HepG2 (cell line): Measurements from ENCODE around the gene OR1J2. TPM values are rescaled to one million over a fixed set of nuclear protein-coding genes. Genes with fewer than 3 reads are reported as not detected.
A peak's percentile ranks its signal among the peaks of the same experiment; 100 is the strongest.

ENCODE experiments used
- ATF7-NPFF ChIP-seq: sonication (generic); formaldehyde crosslinking; IDR thresholded peaks from 2 replicates; pipeline ENCODE4 v1.8.1; 2023; ENCODE audit warnings: mild to moderate bottlenecking, low read depth, missing genetic modification reagents, moderate library complexity
- ATRX ChIP-seq: sonication (generic); formaldehyde crosslinking; IDR thresholded peaks from 2 replicates; pipeline ENCODE4 v1.4.0; 2020; ENCODE audit warnings: missing genetic modification reagents, borderline replicate concordance
- BRD4 ChIP-seq: sonication (generic); formaldehyde crosslinking; IDR thresholded peaks from 2 replicates; pipeline ENCODE4 v1.4.0; 2020; ENCODE audit warnings: missing genetic modification reagents
- HES4 ChIP-seq: sonication (generic); formaldehyde crosslinking; IDR thresholded peaks from 2 replicates; pipeline ENCODE4 v1.9.0; 2021; ENCODE audit warnings: mild to moderate bottlenecking, missing genetic modification reagents, borderline replicate concordance
- ISL2 ChIP-seq: sonication (generic); formaldehyde crosslinking; IDR thresholded peaks from 2 replicates; pipeline ENCODE4 v1.5.0; 2020; ENCODE audit warnings: missing genetic modification reagents
- KLF11 ChIP-seq: IDR thresholded peaks from 2 replicates; pipeline ENCODE4 v1.6.1; 2016; ENCODE audit warnings: missing compliant biosample characterization
- POLR2A ChIP-seq, 2 experiments: IDR thresholded peaks; 2 replicates each; pipeline ENCODE4 v1.6.1; 2011; ENCODE audit warnings: low read depth in 2 of 2, low read length in 2 of 2, mild to moderate bottlenecking in 1 of 2, moderate library complexity in 1 of 2; ENCODE audit not compliant: insufficient read depth in 1 of 2
- SALL1 ChIP-seq: sonication (generic); formaldehyde crosslinking; IDR thresholded peaks from 2 replicates; pipeline ENCODE4 v1.8.0; 2022; ENCODE audit warnings: mild to moderate bottlenecking, missing genetic modification reagents
- XRCC5 ChIP-seq: fragments of 200-400 bp; formaldehyde crosslinking; optimal IDR thresholded peaks from 2 replicates; pipeline ENCODE3; 2017; ENCODE audit warnings: mild to moderate bottlenecking, low read length
- ZNF841 ChIP-seq: sonication (generic); formaldehyde crosslinking; IDR thresholded peaks from 2 replicates; pipeline ENCODE4 v1.8.1; 2023; ENCODE audit warnings: missing genetic modification reagents, borderline replicate concordance
- polyA plus RNA-seq, 8 experiments: library from polyadenylated mRNA; depleted of rRNA in 3 of 8; stranded (reverse) in 7 of 8; unstranded in 1 of 8; fragments of >200 nt; fragmentation: Illumina TruSeq in 4 of 8; extraction: Trizol in 4 of 8; gene quantifications; 2 replicates each; pipeline versions ENCODE4 v1.2.1 to v1.2.3, GENCODE V29; 2011 to 2016; ENCODE audit warnings: low read depth in 4 of 8, missing spikeins in 1 of 8, mixed read lengths in 1 of 8; ENCODE audit not compliant: insufficient read depth in 1 of 8
- total RNA-seq, 5 experiments: library from RNA; depleted of rRNA; stranded (reverse); fragments of >200 nt; fragmentation: Illumina TruSeq; extraction: Trizol; gene quantifications; 2 replicates each; pipeline ENCODE4 v1.2.3, GENCODE V29; 2016; ENCODE audit warnings: low read depth in 1 of 5
- TF ChIP-seq, protein P1 (sequence below): sonication (generic); formaldehyde crosslinking; IDR thresholded peaks from 2 replicates; pipeline ENCODE4 v1.4.0; 2020; ENCODE audit warnings: missing genetic modification reagents
- TF ChIP-seq, protein P2 (sequence below): sonication (generic); formaldehyde crosslinking; IDR thresholded peaks from 2 replicates; pipeline ENCODE4 v1.9.0; 2022; ENCODE audit warnings: missing genetic modification reagents, mild to moderate bottlenecking, borderline replicate concordance
- TF ChIP-seq, protein P3 (sequence below): IDR thresholded peaks from 2 replicates; pipeline ENCODE4 v1.6.1; 2018; ENCODE audit warnings: missing genetic modification reagents, mild to moderate bottlenecking, missing compliant biosample characterization
- TF ChIP-seq, protein P4 (sequence below): sonication (generic); formaldehyde crosslinking; IDR thresholded peaks from 2 replicates; pipeline ENCODE4 v1.4.0; 2020; ENCODE audit warnings: missing genetic modification reagents
- TF ChIP-seq, protein P5 (sequence below): sonication (generic); formaldehyde crosslinking; IDR thresholded peaks from 2 replicates; pipeline ENCODE4 v1.4.0; 2020; ENCODE audit warnings: missing genetic modification reagents, mild to moderate bottlenecking, borderline replicate concordance

Gene OR1J2
- total and polyA plus RNA-seq, 2 of the 13 experiments (the other 11 are each of a cell fraction or from before 2014, with no cell fraction given): not detected

DNA sequence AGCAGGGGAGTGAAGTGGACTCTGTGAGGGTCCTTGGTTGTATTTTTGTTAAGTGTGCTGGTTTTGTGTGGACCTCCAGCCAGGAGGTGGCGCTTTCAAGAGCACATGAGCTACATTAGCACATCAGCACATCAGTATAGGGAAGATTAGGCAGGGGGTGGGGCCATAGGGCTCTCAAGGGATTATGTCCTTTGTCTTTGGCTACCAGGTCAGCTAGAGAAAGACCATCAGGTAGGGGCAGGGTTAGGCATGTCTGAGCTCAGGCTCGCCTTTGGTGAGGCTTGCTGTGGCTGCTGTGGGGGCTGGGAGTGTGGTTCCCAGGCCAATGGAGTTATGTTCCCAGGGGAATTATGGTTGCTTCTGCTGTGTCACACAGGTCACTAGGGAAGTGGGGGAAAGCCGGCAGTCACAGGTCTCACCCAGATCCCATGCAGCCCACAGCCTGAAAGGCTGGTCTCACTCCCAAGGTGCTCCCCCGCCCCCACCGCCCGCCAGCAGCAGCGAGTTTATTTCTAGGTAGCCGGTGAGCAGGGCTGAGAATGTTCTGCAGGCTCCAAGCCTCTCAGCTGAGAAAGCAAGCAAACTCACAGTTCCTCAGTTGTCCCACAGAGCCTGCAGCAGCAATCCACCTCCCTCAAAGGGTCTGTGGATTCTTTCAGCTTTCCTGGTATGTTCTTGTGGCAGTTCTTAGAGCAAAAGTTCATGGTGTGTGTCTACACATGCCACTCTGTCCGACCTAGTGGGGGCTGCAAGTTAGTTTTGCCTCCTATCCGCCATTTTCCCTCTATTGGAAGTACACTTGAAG, 46.6 kb upstream of the OR1J2 start (continued):
- TF ChIP-seq, protein P1, sequence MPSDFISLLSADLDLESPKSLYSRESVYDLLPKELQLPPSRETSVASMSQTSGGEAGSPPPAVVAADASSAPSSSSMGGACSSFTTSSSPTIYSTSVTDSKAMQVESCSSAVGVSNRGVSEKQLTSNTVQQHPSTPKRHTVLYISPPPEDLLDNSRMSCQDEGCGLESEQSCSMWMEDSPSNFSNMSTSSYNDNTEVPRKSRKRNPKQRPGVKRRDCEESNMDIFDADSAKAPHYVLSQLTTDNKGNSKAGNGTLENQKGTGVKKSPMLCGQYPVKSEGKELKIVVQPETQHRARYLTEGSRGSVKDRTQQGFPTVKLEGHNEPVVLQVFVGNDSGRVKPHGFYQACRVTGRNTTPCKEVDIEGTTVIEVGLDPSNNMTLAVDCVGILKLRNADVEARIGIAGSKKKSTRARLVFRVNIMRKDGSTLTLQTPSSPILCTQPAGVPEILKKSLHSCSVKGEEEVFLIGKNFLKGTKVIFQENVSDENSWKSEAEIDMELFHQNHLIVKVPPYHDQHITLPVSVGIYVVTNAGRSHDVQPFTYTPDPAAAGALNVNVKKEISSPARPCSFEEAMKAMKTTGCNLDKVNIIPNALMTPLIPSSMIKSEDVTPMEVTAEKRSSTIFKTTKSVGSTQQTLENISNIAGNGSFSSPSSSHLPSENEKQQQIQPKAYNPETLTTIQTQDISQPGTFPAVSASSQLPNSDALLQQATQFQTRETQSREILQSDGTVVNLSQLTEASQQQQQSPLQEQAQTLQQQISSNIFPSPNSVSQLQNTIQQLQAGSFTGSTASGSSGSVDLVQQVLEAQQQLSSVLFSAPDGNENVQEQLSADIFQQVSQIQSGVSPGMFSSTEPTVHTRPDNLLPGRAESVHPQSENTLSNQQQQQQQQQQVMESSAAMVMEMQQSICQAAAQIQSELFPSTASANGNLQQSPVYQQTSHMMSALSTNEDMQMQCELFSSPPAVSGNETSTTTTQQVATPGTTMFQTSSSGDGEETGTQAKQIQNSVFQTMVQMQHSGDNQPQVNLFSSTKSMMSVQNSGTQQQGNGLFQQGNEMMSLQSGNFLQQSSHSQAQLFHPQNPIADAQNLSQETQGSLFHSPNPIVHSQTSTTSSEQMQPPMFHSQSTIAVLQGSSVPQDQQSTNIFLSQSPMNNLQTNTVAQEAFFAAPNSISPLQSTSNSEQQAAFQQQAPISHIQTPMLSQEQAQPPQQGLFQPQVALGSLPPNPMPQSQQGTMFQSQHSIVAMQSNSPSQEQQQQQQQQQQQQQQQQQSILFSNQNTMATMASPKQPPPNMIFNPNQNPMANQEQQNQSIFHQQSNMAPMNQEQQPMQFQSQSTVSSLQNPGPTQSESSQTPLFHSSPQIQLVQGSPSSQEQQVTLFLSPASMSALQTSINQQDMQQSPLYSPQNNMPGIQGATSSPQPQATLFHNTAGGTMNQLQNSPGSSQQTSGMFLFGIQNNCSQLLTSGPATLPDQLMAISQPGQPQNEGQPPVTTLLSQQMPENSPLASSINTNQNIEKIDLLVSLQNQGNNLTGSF (CRISPR knock-in tag): no peak
- 0 out of 2 replicates have a peak, but pooled peaks have one; percentile 28 for TF ChIP-seq HES4 (CRISPR knock-in tag)
- TF ChIP-seq ATF7-NPFF (CRISPR knock-in tag): no peak
- TF ChIP-seq BRD4 (CRISPR knock-in tag): peak; percentile 25; the same call in 1 of the 2 replicates
- TF ChIP-seq, protein P2, sequence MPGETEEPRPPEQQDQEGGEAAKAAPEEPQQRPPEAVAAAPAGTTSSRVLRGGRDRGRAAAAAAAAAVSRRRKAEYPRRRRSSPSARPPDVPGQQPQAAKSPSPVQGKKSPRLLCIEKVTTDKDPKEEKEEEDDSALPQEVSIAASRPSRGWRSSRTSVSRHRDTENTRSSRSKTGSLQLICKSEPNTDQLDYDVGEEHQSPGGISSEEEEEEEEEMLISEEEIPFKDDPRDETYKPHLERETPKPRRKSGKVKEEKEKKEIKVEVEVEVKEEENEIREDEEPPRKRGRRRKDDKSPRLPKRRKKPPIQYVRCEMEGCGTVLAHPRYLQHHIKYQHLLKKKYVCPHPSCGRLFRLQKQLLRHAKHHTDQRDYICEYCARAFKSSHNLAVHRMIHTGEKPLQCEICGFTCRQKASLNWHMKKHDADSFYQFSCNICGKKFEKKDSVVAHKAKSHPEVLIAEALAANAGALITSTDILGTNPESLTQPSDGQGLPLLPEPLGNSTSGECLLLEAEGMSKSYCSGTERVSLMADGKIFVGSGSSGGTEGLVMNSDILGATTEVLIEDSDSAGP (CRISPR knock-in tag): peak; percentile 34; the same call in 1 of the 2 replicates
- no peak for TF ChIP-seq ZNF841 (CRISPR knock-in tag)
- no peak for TF ChIP-seq KLF11 (CRISPR knock-in tag)
- 0 out of 2 replicates have a peak, but pooled peaks have one; percentile 21 for TF ChIP-seq ISL2 (CRISPR knock-in tag)
- peak; percentile 47 for TF ChIP-seq SALL1
- TF ChIP-seq, protein P3, sequence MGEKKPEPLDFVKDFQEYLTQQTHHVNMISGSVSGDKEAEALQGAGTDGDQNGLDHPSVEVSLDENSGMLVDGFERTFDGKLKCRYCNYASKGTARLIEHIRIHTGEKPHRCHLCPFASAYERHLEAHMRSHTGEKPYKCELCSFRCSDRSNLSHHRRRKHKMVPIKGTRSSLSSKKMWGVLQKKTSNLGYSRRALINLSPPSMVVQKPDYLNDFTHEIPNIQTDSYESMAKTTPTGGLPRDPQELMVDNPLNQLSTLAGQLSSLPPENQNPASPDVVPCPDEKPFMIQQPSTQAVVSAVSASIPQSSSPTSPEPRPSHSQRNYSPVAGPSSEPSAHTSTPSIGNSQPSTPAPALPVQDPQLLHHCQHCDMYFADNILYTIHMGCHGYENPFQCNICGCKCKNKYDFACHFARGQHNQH (CRISPR knock-in tag): peak; percentile 34; the same call in 1 of the 2 replicates
- TF ChIP-seq, protein P4, sequence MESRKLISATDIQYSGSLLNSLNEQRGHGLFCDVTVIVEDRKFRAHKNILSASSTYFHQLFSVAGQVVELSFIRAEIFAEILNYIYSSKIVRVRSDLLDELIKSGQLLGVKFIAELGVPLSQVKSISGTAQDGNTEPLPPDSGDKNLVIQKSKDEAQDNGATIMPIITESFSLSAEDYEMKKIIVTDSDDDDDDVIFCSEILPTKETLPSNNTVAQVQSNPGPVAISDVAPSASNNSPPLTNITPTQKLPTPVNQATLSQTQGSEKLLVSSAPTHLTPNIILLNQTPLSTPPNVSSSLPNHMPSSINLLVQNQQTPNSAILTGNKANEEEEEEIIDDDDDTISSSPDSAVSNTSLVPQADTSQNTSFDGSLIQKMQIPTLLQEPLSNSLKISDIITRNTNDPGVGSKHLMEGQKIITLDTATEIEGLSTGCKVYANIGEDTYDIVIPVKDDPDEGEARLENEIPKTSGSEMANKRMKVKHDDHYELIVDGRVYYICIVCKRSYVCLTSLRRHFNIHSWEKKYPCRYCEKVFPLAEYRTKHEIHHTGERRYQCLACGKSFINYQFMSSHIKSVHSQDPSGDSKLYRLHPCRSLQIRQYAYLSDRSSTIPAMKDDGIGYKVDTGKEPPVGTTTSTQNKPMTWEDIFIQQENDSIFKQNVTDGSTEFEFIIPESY (CRISPR knock-in tag): no peak
- no peak for TF ChIP-seq ATRX
- TF ChIP-seq POLR2A (IDR thresholded peaks at IDR 0.05; ENCODE audit: insufficient read depth in 1 of 2, low read depth in 2 of 2, low read length in 2 of 2): peak; percentile 30 to 51; a peak in 2 of 4 replicates
- TF ChIP-seq XRCC5: peak; percentile 55
- TF ChIP-seq, protein P5, sequence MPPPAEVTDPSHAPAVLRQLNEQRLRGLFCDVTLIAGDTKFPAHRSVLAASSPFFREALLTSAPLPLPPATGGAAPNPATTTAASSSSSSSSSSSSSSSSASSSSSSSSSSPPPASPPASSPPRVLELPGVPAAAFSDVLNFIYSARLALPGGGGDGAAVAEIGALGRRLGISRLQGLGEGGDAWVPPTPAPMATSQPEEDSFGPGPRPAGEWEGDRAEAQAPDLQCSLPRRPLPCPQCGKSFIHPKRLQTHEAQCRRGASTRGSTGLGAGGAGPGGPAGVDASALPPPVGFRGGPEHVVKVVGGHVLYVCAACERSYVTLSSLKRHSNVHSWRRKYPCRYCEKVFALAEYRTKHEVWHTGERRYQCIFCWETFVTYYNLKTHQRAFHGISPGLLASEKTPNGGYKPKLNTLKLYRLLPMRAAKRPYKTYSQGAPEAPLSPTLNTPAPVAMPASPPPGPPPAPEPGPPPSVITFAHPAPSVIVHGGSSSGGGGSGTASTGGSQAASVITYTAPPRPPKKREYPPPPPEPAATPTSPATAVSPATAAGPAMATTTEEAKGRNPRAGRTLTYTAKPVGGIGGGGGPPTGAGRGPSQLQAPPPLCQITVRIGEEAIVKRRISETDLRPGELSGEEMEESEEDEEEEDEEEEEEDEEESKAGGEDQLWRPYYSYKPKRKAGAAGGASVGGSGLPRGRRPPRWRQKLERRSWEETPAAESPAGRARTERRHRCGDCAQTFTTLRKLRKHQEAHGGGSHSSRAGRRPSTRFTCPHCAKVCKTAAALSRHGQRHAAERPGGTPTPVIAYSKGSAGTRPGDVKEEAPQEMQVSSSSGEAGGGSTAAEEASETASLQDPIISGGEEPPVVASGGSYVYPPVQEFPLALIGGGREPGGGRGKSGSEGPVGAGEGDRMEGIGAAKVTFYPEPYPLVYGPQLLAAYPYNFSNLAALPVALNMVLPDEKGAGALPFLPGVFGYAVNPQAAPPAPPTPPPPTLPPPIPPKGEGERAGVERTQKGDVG (CRISPR knock-in tag): no peak
